22Rv1 (cell line): ENCODE data around the gene CAMSAP1.

Experiments used
- H3K27ac ChIP-seq: fragments of 450-650 bp; 2 replicates; pipeline ENCODE4 v1.5.1; 2017
- ZFX ChIP-seq: fragments of 450-650 bp; IDR thresholded peaks from 2 replicates; pipeline ENCODE4 v1.6.1; 2017; ENCODE audit warnings: antibody characterized with exemption, borderline replicate concordance
- TF ChIP-seq, protein P1 (sequence below): fragments of 450-650 bp; IDR thresholded peaks from 2 replicates; pipeline ENCODE4 v1.5.1; 2017; ENCODE audit warnings: mild to moderate bottlenecking

The CAMSAP1 gene

GRCh38 chr9:135909371-135909770 is 2.0 kb upstream of the CAMSAP1 start:
- TF ChIP-seq, protein P1, sequence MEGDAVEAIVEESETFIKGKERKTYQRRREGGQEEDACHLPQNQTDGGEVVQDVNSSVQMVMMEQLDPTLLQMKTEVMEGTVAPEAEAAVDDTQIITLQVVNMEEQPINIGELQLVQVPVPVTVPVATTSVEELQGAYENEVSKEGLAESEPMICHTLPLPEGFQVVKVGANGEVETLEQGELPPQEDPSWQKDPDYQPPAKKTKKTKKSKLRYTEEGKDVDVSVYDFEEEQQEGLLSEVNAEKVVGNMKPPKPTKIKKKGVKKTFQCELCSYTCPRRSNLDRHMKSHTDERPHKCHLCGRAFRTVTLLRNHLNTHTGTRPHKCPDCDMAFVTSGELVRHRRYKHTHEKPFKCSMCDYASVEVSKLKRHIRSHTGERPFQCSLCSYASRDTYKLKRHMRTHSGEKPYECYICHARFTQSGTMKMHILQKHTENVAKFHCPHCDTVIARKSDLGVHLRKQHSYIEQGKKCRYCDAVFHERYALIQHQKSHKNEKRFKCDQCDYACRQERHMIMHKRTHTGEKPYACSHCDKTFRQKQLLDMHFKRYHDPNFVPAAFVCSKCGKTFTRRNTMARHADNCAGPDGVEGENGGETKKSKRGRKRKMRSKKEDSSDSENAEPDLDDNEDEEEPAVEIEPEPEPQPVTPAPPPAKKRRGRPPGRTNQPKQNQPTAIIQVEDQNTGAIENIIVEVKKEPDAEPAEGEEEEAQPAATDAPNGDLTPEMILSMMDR: no peak
- TF ChIP-seq ZFX: no peak
- H3K27ac ChIP-seq: no peak overlapping the region

GRCh38 chr9:135908754-135909204 is 1.4 kb upstream of the CAMSAP1 start:
- no peak overlapping the region; the same call in 1 of the 2 replicates for H3K27ac ChIP-seq
- TF ChIP-seq, protein P1: no peak
- TF ChIP-seq ZFX: no peak

- H3K27ac ChIP-seq: peak overlapping the region; percentile 77
These were observed 877 bp upstream of the CAMSAP1 start for GRCh38 chr9:135908093-135908753.

DNA sequence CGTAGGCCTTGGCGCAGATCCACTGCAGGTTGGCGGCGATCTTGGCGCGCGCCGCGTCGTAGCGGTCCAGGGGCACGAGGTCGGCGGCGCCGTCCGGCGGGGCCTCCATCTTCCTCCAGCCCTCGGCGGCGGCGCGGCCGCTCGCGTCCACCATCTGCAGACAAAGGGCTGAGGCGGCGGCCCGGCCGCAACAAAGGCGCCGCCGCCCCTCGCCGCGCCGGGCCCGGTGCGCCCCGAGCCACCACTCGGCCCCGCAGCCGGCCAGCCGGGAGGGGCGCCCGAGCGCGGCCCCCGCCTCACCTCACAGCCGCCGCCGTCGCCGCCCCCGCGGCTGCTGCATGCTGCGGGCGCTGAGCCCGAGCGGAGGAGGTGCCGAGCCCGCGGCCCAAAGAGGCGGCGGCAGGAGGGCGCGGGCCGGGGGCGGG is 328 bp downstream of the CAMSAP1 start:
- TF ChIP-seq, protein P1: peak; percentile 27; the same call in 1 of the 2 replicates
- no peak for TF ChIP-seq ZFX
- peak overlapping the region; percentile 77 for H3K27ac ChIP-seq

More at GRCh38 chr9:135908093-135908753, 877 bp upstream of the CAMSAP1 start:
- no peak for TF ChIP-seq ZFX
- TF ChIP-seq, protein P1: no peak

- H3K27ac ChIP-seq: peak overlapping the region; percentile 77
- TF ChIP-seq, protein P1: no peak
- TF ChIP-seq ZFX: no peak
These were observed 898 bp downstream of the CAMSAP1 start for GRCh38 chr9:135906291-135907005.

DNA sequence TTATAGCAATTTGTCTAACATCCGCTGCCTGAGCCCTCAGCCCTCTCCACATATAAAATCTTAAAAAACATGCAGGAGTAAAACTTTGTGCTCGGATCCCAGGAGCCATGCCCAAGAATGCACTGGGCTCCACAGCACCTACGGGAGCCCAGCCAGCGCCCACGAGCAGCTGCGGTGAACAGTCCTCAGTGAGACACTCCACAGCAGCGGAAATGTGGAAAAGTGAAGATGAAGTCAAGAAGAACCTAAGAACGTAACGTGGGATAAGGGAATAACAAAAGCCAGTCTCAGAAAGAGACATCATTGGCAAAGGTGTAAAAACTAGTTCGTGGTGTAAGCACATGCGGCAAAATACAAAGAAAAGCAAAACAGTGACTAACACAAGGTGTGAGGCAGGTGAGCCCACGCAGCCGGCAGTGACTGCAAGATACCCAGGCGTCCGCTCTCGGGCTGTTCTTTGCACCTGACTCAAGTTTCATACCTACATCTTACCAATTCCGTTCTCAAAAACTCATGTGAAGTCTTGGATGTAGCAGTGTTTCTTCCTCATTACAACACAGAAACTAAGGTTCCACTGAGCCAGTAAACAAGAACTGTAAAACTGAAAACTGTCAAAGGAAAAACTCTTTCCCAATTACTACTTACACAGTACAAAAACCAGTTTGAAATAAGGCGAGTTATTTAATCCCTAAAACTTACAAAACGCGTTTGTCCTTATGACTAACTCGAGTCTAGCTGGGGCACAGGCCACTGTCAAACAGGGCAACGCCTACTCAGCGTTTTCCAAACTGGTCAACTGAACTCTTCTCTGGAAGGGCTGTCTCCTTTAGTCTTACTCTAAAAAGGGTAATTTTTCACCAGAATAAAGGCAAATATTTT is 1.7 kb downstream of the CAMSAP1 start:
- H3K27ac ChIP-seq: peak overlapping the region; percentile 77
- TF ChIP-seq, protein P1: no peak
- TF ChIP-seq ZFX: no peak
